Astrocyte of the cerebellum (primary cell): ENCODE data around the gene APC.

Experiments used
- DNase-seq: peaks from one replicate; pipeline ENCODE4 v3.0.0-alpha.2; 2011; ENCODE audit warnings: low read depth
- H3K4me3 ChIP-seq: 2 replicates; pipeline ENCODE4 v1.5.1; 2011; ENCODE audit warnings: mild to moderate bottlenecking, low read depth, low read length, moderate library complexity
- CTCF ChIP-seq: IDR thresholded peaks from 2 replicates; pipeline ENCODE4 v1.5.1; 2012; ENCODE audit warnings: low read length, low read depth, moderate library complexity, mild to moderate bottlenecking; ENCODE audit errors: missing control alignments
- in situ Hi-C: cut with HindIII; loops from 2 replicates; pipeline ENCODE4 v1.10.0; 2017; ENCODE audit warnings: low sequenced_read_pairs

APC gene

GRCh38 chr5:112876362-112876761 is 138.7 kb downstream of the APC start:
- no peak overlapping the region for H3K4me3 ChIP-seq
- TF ChIP-seq CTCF: no peak
- in situ Hi-C loops: no loop called here
- DNase-seq: no peak

GRCh38 chr5:112878101-112878500 is 140.4 kb downstream of the APC start:
- H3K4me3 ChIP-seq: no peak overlapping the region
- in situ Hi-C loops: no loop called here
- no peak for DNase-seq
- no peak for TF ChIP-seq CTCF

GRCh38 chr5:112878760-112879159 is 141.1 kb downstream of the APC start:
- TF ChIP-seq CTCF: no peak
- no peak overlapping the region for H3K4me3 ChIP-seq
- in situ Hi-C loops: no loop called here
- peak; percentile 11 for DNase-seq

- in situ Hi-C loops: no loop called here
- DNase-seq: no peak
- H3K4me3 ChIP-seq: no peak overlapping the region
- no peak for TF ChIP-seq CTCF
Measured at GRCh38 chr5:112880219-112880964, 142.7 kb downstream of the APC start.

- no peak overlapping the region for H3K4me3 ChIP-seq
- no peak for DNase-seq
- in situ Hi-C loops: no loop called here
- no peak for TF ChIP-seq CTCF
Measured at GRCh38 chr5:112883192-112883591, 145.5 kb downstream of the APC start.

GRCh38 chr5:112885001-112885400 is 147.3 kb downstream of the APC start:
- H3K4me3 ChIP-seq: no peak overlapping the region
- in situ Hi-C loops: no loop called here
- TF ChIP-seq CTCF: no peak
- no peak for DNase-seq
